A549 treated with AZD9567 at 1 μM for 4 hours (cell line): Measurements from ENCODE around the gene TMEM185A. TPM values are rescaled to one million over a fixed set of nuclear protein-coding genes. Genes with fewer than 3 reads are reported as not detected.

Experiments used
- total RNA-seq: library from RNA; stranded (reverse); fragments of 200-300 nt; extraction: Qiagen RNA extraction; gene quantifications from 5 replicates; pipeline ENCODE4 v1.2.3, GENCODE V29; 2022; ENCODE audit not compliant: insufficient read depth

TMEM185A gene
- total RNA-seq = 28.0 to 33.4 TPM (median 30.5 TPM) in 5 replicates

DNA sequence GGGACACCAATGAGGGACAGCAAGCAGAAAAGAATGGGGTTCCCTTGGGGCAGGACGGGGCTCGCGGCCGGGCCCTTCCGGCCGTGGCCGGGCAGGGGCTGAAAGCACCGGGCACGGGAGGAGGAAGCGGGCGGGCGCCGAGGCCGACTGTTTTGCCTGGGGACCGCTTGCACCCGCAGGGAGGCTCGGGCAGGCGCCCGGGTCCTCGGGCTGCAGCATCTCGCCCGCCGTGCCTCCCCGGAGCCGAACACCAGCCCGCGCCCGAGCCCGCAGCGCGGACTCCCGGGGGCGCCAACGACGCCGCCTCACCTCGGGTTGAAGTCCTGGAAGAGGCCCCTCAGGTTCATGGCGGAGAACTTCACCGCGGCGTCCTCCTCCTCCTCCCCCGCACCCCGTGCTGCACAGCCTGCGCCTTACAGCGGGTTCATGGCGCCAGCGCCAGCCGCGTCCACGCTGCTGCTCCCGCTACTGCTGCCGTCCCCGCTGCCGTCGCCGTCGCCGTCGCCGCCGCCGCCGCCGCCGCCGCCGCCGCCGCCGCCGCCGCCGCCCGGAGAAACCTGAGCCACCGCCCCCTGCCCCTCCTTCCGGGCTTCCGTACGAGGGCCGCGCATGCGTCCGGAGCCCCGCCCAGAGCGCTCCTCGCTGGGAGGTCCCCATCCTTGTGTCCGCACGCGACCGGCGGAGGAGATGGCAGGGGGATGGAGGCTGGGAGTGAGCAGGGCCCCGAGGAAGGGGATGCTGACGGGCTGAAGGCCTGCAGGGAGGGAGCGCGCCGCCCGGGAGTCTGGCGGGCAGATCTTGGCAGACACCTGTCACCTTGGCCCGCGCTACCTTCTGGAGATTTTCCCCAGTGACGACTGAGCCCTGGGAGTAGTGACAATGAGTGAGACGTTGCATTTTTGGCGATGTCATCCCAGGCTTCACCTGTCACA is at the start of gene TMEM185A:
Gene TMEM185A (minus strand): TSS at position 559 of the 932 bp plus-strand sequence. CDS start 212 bp downstream, at position 347.

DNA sequence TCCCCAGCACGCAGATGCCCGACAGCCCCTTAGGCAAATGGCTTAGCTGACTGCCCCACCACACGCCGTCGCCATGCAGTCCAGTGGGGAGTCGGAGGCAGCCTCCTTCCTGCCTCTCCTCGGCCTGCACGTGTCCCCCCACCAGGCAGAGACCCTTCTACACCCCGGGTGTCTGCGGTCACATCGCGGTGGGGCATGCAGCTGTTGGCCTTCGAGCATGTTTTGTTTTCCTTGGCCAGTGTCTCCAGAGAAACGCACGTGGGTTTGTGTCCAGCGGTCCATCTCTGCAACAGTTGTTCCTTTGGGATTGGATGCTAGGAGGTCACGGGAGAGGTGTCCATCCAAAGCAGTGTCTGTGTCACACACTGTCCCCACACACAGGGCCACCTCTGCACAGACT is 36.4 kb downstream of the TMEM185A start, which contains the start of gene HSFX2:
Gene HSFX2 (minus strand): TSS at position 101 of the 400 bp plus-strand sequence. CDS start 614 bp downstream, outside the sequence.

DNA sequence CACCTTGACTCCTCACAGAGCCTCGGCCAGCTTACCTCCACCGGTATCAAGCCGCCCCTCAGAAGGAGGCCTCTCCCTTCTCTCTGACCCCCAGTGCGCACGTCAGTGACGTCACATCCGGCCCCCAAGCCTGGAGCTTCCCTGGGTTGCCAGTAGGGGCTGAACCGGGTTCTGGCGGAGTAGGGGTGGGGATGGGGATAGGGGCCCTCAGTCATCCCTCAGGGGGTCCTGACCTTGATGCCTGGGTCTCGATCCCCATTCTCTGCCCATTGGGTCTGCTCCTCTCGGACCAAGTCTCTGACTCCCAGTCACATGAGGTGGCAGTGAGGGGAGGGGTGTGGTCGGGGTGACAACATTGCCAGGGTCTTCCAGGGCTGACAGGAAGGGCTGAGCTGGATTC is 44.2 kb downstream of the TMEM185A start, which contains the start of gene MAGEA9B:
Gene MAGEA9B (minus strand): TSS at position 101 of the 400 bp plus-strand sequence. CDS start 4,280 bp downstream, outside the sequence.

GRCh38 chrX:149549701-149550100 is 81.9 kb downstream of the TMEM185A start, which contains the start of gene HSFX3:
TSS of gene HSFX3 (minus strand) at chrX:149549924. CDS start at chrX:149549852, 72 bp downstream.

Other genes with a start within 250 kb of the TMEM185A start
- 92.4 to 105 TPM (median 101 TPM) in 5 replicates for gene IDS, start 126.5 kb downstream of the TMEM185A start, total RNA-seq
- gene EOLA1, start 90.8 kb downstream of the TMEM185A start, total RNA-seq = 12.9 to 21.2 TPM (median 20.6 TPM) in 5 replicates
- not detected in 5 replicates for gene HSFX3, start 81.9 kb downstream of the TMEM185A start, total RNA-seq
- gene MAGEA9B, start 44.3 kb downstream of the TMEM185A start, total RNA-seq = not detected in 5 replicates
- 0.08 to 0.19 TPM in 2 of 5 replicates, not detected in the others for gene HSFX2, start 36.5 kb downstream of the TMEM185A start, total RNA-seq
- gene MAGEA11, start 80.3 kb upstream of the TMEM185A start, total RNA-seq = not detected in 5 replicates
- gene HSFX1, start 142.3 kb upstream of the TMEM185A start, total RNA-seq = 0.33 to 1.0 TPM (median 0.39 TPM) in 5 replicates
- not detected in 5 replicates for gene MAGEA9, start 150.1 kb upstream of the TMEM185A start, total RNA-seq
- gene MAGEA8, start 249.4 kb upstream of the TMEM185A start, total RNA-seq = not detected in 5 replicates